ENCODE results near the gene ADCY10.

DNA sequence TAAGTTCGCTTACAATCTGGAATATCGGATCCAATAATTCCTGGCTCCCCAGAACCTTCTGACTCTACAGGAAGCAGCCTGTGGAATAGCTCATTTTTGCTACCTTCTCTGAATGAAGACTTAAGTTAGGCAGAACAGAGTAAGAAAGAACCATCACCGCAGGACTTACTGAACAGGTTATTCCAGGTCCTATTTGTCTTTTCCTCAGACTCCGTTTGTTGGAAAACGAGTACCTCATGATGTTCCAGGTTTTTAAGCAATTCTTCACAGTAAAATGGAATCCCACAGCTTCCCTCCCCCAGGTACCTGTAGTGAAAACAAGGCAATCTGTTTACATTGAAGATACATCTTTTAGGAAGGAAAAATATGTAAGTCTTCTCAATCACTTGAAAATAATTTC lies 59.8 kb downstream of the ADCY10 start:
- no peak for TF ChIP-seq EZH2phosphoT487 (IDR thresholded peaks at IDR 0.05)
- no peak for TF ChIP-seq EZH2 (IDR thresholded peaks at IDR 0.05)
